Fibroblast of villous mesenchyme (primary cell): ENCODE data around the gene YAP1. TPM values are rescaled to one million over a fixed set of nuclear protein-coding genes. Genes with fewer than 3 reads are reported as not detected.

Experiments
- DNase-seq: peaks from one replicate; pipeline ENCODE4 v3.0.0-alpha.2; 2010; ENCODE audit warnings: low read depth
- H3K4me3 ChIP-seq: 2 replicates; pipeline ENCODE4 v1.5.1; 2011; ENCODE audit warnings: low read depth, mild to moderate bottlenecking, low read length
- CTCF ChIP-seq: IDR thresholded peaks from 2 replicates; pipeline ENCODE4 v1.5.1; 2012; ENCODE audit warnings: low read depth, mild to moderate bottlenecking, low read length; ENCODE audit not compliant: insufficient read depth
- total RNA-seq: library from RNA; depleted of rRNA; stranded (reverse); fragments of >200 nt; gene quantifications from 2 replicates; pipeline ENCODE4 v1.2.3, GENCODE V29; 2012

Gene YAP1
- total RNA-seq, 1 donor: 148 TPM

DNA sequence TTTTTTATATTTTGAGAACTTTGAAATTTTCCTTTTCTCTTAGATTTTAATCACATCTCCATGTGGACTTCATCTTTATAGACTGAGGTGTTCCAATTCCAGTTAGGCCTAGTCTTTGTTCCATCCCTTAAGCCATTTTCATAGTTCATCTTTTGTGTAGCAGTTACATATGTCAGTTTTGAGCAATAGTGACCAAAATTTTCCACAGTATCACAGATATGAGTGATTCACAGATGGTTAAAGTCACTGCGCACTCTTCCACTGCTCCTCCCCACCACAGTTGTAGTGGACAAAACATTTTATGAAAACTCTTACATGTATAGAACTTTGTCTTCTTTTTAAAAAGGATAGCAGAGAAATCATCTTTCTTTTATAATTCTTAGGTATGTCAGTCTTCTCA is 42.8 kb downstream of the YAP1 start:
- DNase-seq: no peak
- no peak overlapping the region for H3K4me3 ChIP-seq
- no peak for TF ChIP-seq CTCF

- DNase-seq: peak; percentile 90
- no peak overlapping the region for H3K4me3 ChIP-seq
- TF ChIP-seq CTCF: no peak
Observed at GRCh38 chr11:102154806-102155205, 44.6 kb downstream of the YAP1 start.

DNA sequence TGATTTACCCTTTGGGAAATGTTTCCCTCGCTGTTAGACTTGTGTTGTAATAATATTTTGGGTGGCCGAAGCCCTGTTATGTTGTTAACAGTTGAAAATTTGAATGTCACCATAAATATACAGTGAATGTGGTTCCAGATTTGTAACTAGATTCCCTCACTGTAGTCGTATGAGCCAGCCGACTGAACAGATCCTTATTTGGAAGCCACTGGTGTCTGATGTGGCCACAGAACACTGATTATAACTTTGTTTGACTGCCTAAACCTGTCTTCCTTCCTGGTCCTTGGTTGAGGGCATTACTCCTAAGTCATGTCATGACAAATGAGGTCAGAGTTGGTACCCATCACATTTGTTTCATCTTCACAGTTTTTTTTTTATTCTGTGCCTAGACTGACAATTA is 45.4 kb downstream of the YAP1 start:
- DNase-seq: no peak
- TF ChIP-seq CTCF: no peak

GRCh38 chr11:102157219-102157618 is 47.0 kb downstream of the YAP1 start:
- H3K4me3 ChIP-seq: no peak overlapping the region
- peak; percentile 85 for DNase-seq
- no peak for TF ChIP-seq CTCF

More for the DNA sequence above, 45.4 kb downstream of the YAP1 start:
- H3K4me3 ChIP-seq: no peak overlapping the region

DNA sequence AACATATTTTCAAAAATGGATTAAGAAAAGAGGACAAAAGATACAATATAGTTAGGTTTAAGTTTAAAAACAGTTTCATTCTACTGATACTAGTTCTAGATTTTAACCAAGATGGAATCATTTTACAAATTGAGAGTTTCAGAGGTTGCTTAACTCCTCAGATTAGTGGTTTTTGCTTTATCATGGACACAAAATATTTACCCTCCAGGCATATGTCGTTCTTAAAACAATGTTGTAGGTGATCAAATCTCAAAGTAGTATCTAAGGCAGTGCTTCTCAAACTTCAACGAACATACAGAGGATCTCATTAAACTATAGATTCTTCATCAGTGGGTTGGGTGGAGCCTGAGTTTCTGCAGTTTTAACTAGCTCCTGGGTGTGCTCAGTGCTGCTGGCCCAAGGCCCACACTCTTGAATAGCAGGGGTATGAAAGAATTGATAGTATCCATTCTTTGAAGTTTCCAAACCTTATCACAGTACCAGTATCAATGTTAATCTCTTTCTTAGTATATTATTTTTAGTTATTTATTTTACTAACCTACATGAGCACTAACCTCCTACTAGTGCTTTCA is 48.0 kb downstream of the YAP1 start:
- no peak for TF ChIP-seq CTCF
- H3K4me3 ChIP-seq: no peak overlapping the region
- DNase-seq: no peak

GRCh38 chr11:102163368-102163767 is 53.1 kb downstream of the YAP1 start:
- H3K4me3 ChIP-seq: no peak overlapping the region
- no peak for DNase-seq
- no peak for TF ChIP-seq CTCF
